ENCODE data around the gene PRMT9. TPM values are rescaled to one million over a fixed set of nuclear protein-coding genes. Genes with fewer than 3 reads are reported as not detected.

PRMT9 gene
- total RNA-seq, 1 experiment from 2014 or later: 10.5 TPM

GRCh38 chr4:147689067-147689466 is 5.1 kb upstream of the PRMT9 start:
- Histone ChIP-seq H2BK120ac (ENCODE audit: low read depth, low read length, poor library complexity, severe bottlenecking) (no peak overlapping the region), H3T11ph (ENCODE audit: low read length) (no peak overlapping the region), H4K8ac (replicated peaks; ENCODE audit: insufficient read length, low read depth, low read length) (no peak overlapping the region), H3K4me2 (ENCODE audit: insufficient read depth, insufficient read length, low read length) (no peak overlapping the region), H3K14ac (ENCODE audit: insufficient read depth, low read length) (no peak overlapping the region), H3K23me2 (ENCODE audit: insufficient read length, low read depth, low read length, poor library complexity, severe bottlenecking) (no peaks in the 10 kb centered on the region), H2BK5ac (ENCODE audit: insufficient read length, low read length) (no peak overlapping the region), H2AFZ (ENCODE audit: low read length) (no peak overlapping the region), H4K5ac (ENCODE audit: insufficient read length, low read depth, low read length) (no peak overlapping the region), H4K91ac (ENCODE audit: insufficient read length, low read depth, low read length) (no peak overlapping the region), H2BK20ac (ENCODE audit: low read depth, low read length, poor library complexity, severe bottlenecking) (no peak overlapping the region), H3K27ac (ENCODE audit: insufficient read length, low read depth, low read length) (no peak overlapping the region), H2BK15ac (ENCODE audit: low read depth, low read length) (no peak overlapping the region), H3K56ac (ENCODE audit: insufficient read length, low read depth, low read length) (no peak overlapping the region), H2AK5ac (ENCODE audit: insufficient read length, low read length) (no peak overlapping the region), H3K79me1 (ENCODE audit: insufficient read depth, low read depth, low read length, poor library complexity, severe bottlenecking) (no peaks in the 10 kb centered on the region), H2BK12ac (ENCODE audit: insufficient read length, low read depth, low read length) (no peak overlapping the region), H3K9me3 (ENCODE audit: control insufficient read depth, low read depth, low read length) (no peaks in the 10 kb centered on the region), H3K79me2 (ENCODE audit: insufficient read depth, low read length) (no peaks in the 10 kb centered on the region), H3K4me1 (ENCODE audit: insufficient read depth, low read length) (no peaks in the 10 kb centered on the region), H3K27me3 (ENCODE audit: insufficient read depth, low read length) (no peaks in the 10 kb centered on the region), H3K23ac (ENCODE audit: insufficient read length, low read depth, low read length) (no peak overlapping the region), H3K18ac (ENCODE audit: insufficient read length, low read depth, low read length) (no peak overlapping the region), H3K4ac (ENCODE audit: low read depth, low read length) (no peak overlapping the region), H4K20me1 (ENCODE audit: control insufficient read depth, insufficient read depth, insufficient read length) (no peaks in the 10 kb centered on the region), H3K9ac (ENCODE audit: extremely low read depth, insufficient read length, low read length) (no peak overlapping the region)
- no peak overlapping the region for H3K27ac Mint-ChIP-seq
- no peaks in the 10 kb centered on the region for H3K36me3 Mint-ChIP-seq (ENCODE audit: insufficient read depth in 1 of 3, low read depth in 3 of 3)
- WGBS (ENCODE audit: extremely low coverage, insufficient read length, low lambda C conversion rate): no CpG with 5 or more reads among the region's 4 CpGs
- peaks cover 10% of the 10 kb centered on the region for H3K27me3 Mint-ChIP-seq (ENCODE audit: low read depth)
- DNase-seq: no peak
- H3K4me3 Mint-ChIP-seq: no peak overlapping the region
- TF ChIP-seq, protein P1, sequence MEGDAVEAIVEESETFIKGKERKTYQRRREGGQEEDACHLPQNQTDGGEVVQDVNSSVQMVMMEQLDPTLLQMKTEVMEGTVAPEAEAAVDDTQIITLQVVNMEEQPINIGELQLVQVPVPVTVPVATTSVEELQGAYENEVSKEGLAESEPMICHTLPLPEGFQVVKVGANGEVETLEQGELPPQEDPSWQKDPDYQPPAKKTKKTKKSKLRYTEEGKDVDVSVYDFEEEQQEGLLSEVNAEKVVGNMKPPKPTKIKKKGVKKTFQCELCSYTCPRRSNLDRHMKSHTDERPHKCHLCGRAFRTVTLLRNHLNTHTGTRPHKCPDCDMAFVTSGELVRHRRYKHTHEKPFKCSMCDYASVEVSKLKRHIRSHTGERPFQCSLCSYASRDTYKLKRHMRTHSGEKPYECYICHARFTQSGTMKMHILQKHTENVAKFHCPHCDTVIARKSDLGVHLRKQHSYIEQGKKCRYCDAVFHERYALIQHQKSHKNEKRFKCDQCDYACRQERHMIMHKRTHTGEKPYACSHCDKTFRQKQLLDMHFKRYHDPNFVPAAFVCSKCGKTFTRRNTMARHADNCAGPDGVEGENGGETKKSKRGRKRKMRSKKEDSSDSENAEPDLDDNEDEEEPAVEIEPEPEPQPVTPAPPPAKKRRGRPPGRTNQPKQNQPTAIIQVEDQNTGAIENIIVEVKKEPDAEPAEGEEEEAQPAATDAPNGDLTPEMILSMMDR (conservative IDR thresholded peaks at IDR 0.05): no peak
- H3K4me1 Mint-ChIP-seq: peaks cover 7 to 9% of the 10 kb centered on the region in 2 experiments
- peaks cover 0 to 4% of the 10 kb centered on the region in 2 experiments; a peak in 2 of 5 replicates for H3K9me3 Mint-ChIP-seq

Data from H9 (cell line).